Prostate gland (tissue), 2 donors: ENCODE results near the gene FKRP.

Experiments
- POLR2A ChIP-seq: fragments of 450-650 bp; IDR thresholded peaks from one replicate; pipeline ENCODE4 v1.6.1; 2016; ENCODE audit warnings: antibody characterized with exemption, mild to moderate bottlenecking
- POLR2AphosphoS5 ChIP-seq: sonication (generic); formaldehyde crosslinking; IDR thresholded peaks from one replicate; pipeline ENCODE4 v1.6.1; 2017; ENCODE audit warnings: antibody characterized with exemption
- TF ChIP-seq, protein P1 (sequence below), 4 experiments: fragments of 200-600 bp in 2 of 4; fragments of 450-650 bp in 2 of 4; sonication (generic) in 2 of 4; IDR thresholded peaks; 1 replicate in 3 of 4; 2 replicates in 1 of 4; pipeline ENCODE4 v1.5.1; 2016 to 2019; ENCODE audit warnings: antibody characterized with exemption in 4 of 4, mild to moderate bottlenecking in 2 of 4, moderate library complexity in 2 of 4

DNA sequence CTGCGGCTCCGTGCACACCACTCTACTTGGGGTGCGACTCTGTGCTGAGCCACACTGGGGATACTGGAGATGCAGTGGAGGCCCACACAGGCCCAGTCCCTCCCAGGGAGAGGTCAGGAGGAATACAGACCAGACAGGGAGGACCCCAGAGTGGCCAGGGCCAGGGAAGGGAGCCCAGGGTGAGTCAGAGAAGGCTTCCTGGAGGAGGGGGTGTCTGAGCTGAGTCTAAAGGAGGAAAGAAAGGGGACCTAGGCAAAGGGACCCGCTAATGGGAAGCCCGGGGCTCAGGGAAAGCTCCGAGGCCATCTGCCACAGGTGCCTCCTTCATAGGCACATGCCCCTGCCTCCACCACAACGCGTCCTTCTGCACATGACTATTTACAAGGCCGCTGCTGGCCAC is 15.7 kb upstream of the FKRP start:
- TF ChIP-seq, protein P1, sequence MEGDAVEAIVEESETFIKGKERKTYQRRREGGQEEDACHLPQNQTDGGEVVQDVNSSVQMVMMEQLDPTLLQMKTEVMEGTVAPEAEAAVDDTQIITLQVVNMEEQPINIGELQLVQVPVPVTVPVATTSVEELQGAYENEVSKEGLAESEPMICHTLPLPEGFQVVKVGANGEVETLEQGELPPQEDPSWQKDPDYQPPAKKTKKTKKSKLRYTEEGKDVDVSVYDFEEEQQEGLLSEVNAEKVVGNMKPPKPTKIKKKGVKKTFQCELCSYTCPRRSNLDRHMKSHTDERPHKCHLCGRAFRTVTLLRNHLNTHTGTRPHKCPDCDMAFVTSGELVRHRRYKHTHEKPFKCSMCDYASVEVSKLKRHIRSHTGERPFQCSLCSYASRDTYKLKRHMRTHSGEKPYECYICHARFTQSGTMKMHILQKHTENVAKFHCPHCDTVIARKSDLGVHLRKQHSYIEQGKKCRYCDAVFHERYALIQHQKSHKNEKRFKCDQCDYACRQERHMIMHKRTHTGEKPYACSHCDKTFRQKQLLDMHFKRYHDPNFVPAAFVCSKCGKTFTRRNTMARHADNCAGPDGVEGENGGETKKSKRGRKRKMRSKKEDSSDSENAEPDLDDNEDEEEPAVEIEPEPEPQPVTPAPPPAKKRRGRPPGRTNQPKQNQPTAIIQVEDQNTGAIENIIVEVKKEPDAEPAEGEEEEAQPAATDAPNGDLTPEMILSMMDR (IDR thresholded peaks at IDR 0.05) = no peak
- TF ChIP-seq POLR2AphosphoS5 (no peak), POLR2A (no peak)
